COR-L47 (cell line): Measurements from ENCODE around the gene PCDHA9.
"Not testable (repeated sequence)": the region's sequence is repeated elsewhere in the genome, so short reads cannot be mapped to it uniquely, and the experiment has no call there.

Source experiments
- DNase-seq: peaks from one replicate; lab custom pipeline; 2025; lab: John Stamatoyannopoulos, UW

Gene PCDHA9

GRCh38 chr5:140876541-140877261 is 28.5 kb downstream of the PCDHA9 start:
- DNase-seq: not testable (repeated sequence)

- DNase-seq: no peak
Measured at GRCh38 chr5:140877262-140877581, 29.0 kb downstream of the PCDHA9 start.

- no peak for DNase-seq
Measured at GRCh38 chr5:140881889-140882590, 33.9 kb downstream of the PCDHA9 start, which contains the start of gene PCDHA13. Gene PCDHA13, plus strand, starts transcription at chr5:140882124. Its CDS starts 145 bp downstream, at chr5:140882269.

GRCh38 chr5:140882591-140882899 is 34.4 kb downstream of the PCDHA9 start:
- DNase-seq: peak; percentile 33

- DNase-seq: no peak
Measured at GRCh38 chr5:140883373-140883772, 35.2 kb downstream of the PCDHA9 start.

- DNase-seq: no peak
Measured at GRCh38 chr5:140883927-140884697, 35.9 kb downstream of the PCDHA9 start.
